ENCODE data around the gene CDK11B. TPM values are rescaled to one million over a fixed set of nuclear protein-coding genes. Genes with fewer than 3 reads are reported as not detected.
"Not testable (repeated sequence)": the region's sequence is repeated elsewhere in the genome, so short reads cannot be mapped to it uniquely, and the experiment has no call there.

CDK11B gene
- total and polyA plus RNA-seq, 2 donors (not counting 1 experiment from before 2014, with no cell fraction given): 14.1 to 36.3 TPM

DNA sequence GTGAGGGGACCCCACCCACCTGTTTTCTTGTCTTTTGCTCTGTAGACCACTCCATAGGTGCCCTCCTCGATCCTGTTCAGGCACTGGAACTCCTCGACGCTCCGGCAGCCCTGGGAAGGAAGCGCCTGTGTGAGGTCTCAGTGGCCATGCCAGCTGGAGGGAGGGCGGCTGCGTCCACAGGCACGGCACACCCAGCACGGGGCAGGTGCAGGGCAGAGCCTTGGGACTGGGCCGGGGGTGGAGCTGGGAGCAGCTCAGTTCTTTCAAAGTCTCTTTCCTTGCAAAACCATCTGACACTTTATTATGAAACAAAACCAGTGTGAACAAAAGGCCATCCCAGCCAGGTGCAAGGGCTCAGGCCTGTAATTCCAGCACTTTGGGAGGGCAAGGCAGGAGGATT is 46.8 kb upstream of the CDK11B start:
- no CpG with 5 or more reads among the region's 10 CpGs for WGBS (ENCODE audit: insufficient coverage)
- H3K4me1 ChIP-seq (ENCODE audit: control insufficient read depth in 2 of 2, insufficient read depth in 2 of 2, low read length in 2 of 2); H3K79me2 ChIP-seq (ENCODE audit: control insufficient read depth, insufficient read depth, low read length); H3K9ac ChIP-seq (ENCODE audit: low read length); H3K9me3 ChIP-seq (ENCODE audit: control extremely low read depth in 1 of 3, control insufficient read depth in 2 of 3, insufficient read depth in 1 of 3, low read length in 2 of 3); H4K20me1 ChIP-seq (ENCODE audit: control insufficient read depth, insufficient read depth, low read length, poor library complexity, severe bottlenecking); H3K4me1 Mint-ChIP-seq; CTCF ChIA-PET; H3K27ac ChIP-seq (ENCODE audit: low read length in 2 of 2); POLR2A ChIA-PET; H2AFZ ChIP-seq (ENCODE audit: insufficient read depth, low read depth, low read length, poor library complexity, severe bottlenecking); DNase-seq; H3K4me3 Mint-ChIP-seq; H3K4me3 ChIP-seq (ENCODE audit: control extremely low read depth in 1 of 5, extremely low read depth in 1 of 5, insufficient read depth in 1 of 5, low read depth in 2 of 5, low read length in 4 of 5); H3K27ac Mint-ChIP-seq; H3K27me3 ChIP-seq (replicated peaks in 1 of 4; ENCODE audit: control extremely low read depth in 1 of 4, control insufficient read depth in 3 of 4, insufficient read depth in 4 of 4, low read length in 3 of 4); H3K27me3 Mint-ChIP-seq; ATAC-seq (ENCODE audit: low read depth); H3K4me2 ChIP-seq (replicated peaks; ENCODE audit: low read depth, low read length, poor library complexity, severe bottlenecking); intact Hi-C loops (cut with micrococcal nuclease); H3K9me3 Mint-ChIP-seq (ENCODE audit: insufficient read depth): not testable (repeated sequence)
- peaks cover 0 to 12% of the 10 kb centered on the region in 2 experiments for H3K36me3 ChIP-seq (replicated peaks in 1 of 2; ENCODE audit: control extremely low read depth in 1 of 2, control insufficient read depth in 1 of 2, extremely low read depth in 1 of 2, insufficient read depth in 2 of 2, low read length in 1 of 2)

DNA sequence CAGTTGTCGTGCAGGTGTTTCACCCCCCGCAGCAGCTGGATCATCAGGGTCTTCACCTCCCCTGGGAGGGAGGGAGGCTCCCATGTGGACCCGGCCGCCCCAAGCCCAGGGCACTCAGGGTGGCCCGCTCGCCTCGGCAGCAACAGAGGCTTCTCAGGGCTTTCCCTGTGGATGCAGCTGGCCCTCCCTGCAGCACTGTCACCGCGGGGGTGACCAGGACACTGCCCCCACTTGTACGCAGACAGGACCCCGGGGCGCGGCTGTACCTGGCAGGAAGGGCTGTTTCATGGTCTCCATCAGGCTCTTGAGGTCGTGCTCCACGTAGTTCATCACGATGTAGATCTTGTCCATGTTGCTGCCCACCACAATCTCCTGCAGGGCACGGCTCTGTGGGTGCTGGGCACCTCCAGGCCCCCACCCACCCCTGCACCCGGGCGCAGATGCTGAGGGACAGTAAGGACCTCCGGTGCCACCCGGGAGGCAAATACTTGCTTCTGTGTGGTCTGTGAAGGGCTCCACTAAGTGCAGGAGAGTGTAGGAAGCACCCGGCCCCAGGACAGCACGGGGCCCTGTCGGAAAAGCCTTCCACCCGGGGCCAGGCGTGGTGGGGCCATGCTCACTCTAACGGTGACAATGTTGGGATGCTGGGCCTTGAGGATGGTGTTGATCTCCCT is 45.6 kb upstream of the CDK11B start:
- DNase-seq; H3K27me3 ChIP-seq (replicated peaks in 1 of 4; ENCODE audit: control extremely low read depth in 1 of 4, control insufficient read depth in 3 of 4, insufficient read depth in 4 of 4, low read length in 3 of 4); H3K4me2 ChIP-seq (replicated peaks; ENCODE audit: low read depth, low read length, poor library complexity, severe bottlenecking); H3K79me2 ChIP-seq (ENCODE audit: control insufficient read depth, insufficient read depth, low read length); H2AFZ ChIP-seq (ENCODE audit: insufficient read depth, low read depth, low read length, poor library complexity, severe bottlenecking); H3K27ac Mint-ChIP-seq; H3K4me1 ChIP-seq (ENCODE audit: control insufficient read depth in 2 of 2, insufficient read depth in 2 of 2, low read length in 2 of 2); H3K9ac ChIP-seq (ENCODE audit: low read length); CTCF ChIA-PET; H3K27me3 Mint-ChIP-seq; ATAC-seq (ENCODE audit: low read depth); H3K9me3 Mint-ChIP-seq (ENCODE audit: insufficient read depth); H3K4me1 Mint-ChIP-seq; intact Hi-C loops (cut with micrococcal nuclease); H3K4me3 Mint-ChIP-seq; POLR2A ChIA-PET; H3K4me3 ChIP-seq (ENCODE audit: control extremely low read depth in 1 of 5, extremely low read depth in 1 of 5, insufficient read depth in 1 of 5, low read depth in 2 of 5, low read length in 4 of 5); H4K20me1 ChIP-seq (ENCODE audit: control insufficient read depth, insufficient read depth, low read length, poor library complexity, severe bottlenecking); H3K9me3 ChIP-seq (ENCODE audit: control extremely low read depth in 1 of 3, control insufficient read depth in 2 of 3, insufficient read depth in 1 of 3, low read length in 2 of 3); H3K27ac ChIP-seq (ENCODE audit: low read length in 2 of 2): not testable (repeated sequence)
- H3K36me3 ChIP-seq (replicated peaks in 1 of 2; ENCODE audit: control extremely low read depth in 1 of 2, control insufficient read depth in 1 of 2, extremely low read depth in 1 of 2, insufficient read depth in 2 of 2, low read length in 1 of 2): peaks cover 0 to 12% of the 10 kb centered on the region in 2 experiments
- WGBS (ENCODE audit: insufficient coverage): 92% methylated on average over 18 of the region's 27 CpGs

All from B cell (primary cell).